Stimulated activated CD4-positive, alpha-beta T cell treated with anti-CD3 and anti-CD28 coated beads, Interleukin-4, amount 100 ng/mL, for 24 hours (primary cell): ENCODE data around the gene RSU1.
"Not testable (repeated sequence)": the region's sequence is repeated elsewhere in the genome, so short reads cannot be mapped to it uniquely, and the experiment has no call there.

Source experiments
- DNase-seq: peaks from one replicate; pipeline ENCODE4 v3.0.0-alpha.2; 2020

RSU1 gene

GRCh38 chr10:16817125-16818019 is at the start of gene RSU1:
TSS of gene RSU1 (minus strand) at chr10:16817424. CDS start at chr10:16817081, 343 bp downstream.
- DNase-seq, result peak; percentile 100

DNA sequence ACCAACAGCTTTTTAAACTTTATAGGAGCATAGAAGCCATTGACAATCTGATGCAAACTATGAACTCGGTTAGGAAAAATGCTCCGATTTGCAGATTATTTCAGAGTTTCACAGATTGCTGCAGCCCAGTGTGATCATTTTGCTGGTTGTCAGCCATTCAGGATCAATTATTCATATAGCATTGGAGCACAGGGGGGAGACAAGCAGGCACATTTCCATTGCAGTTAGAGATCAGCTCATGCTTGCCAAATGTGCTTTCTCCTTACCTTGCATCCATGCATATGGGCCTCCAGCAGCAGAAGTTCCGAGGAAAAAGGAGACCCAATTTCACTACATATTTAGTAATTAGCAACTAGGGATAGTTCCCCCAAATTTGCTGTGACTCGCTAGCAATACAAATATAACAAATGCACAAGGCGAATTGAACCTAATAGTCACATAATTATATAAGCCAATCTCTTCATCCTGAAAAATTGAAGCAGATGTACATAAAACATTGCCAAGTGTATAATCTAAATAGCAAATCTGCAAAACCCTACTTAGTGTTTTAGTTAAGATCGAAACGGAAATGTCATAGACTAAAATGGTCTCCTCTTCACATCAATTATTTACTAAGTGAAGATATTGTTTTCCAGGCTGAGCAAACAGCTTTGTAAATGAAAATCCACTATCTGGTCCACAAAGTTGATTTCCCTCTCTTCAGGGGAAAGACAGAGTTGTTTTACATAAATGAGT is 49.5 kb upstream of the RSU1 start:
- DNase-seq, result no peak

- no peak for DNase-seq
Measured at GRCh38 chr10:16865766-16866165, 48.5 kb upstream of the RSU1 start.

DNA sequence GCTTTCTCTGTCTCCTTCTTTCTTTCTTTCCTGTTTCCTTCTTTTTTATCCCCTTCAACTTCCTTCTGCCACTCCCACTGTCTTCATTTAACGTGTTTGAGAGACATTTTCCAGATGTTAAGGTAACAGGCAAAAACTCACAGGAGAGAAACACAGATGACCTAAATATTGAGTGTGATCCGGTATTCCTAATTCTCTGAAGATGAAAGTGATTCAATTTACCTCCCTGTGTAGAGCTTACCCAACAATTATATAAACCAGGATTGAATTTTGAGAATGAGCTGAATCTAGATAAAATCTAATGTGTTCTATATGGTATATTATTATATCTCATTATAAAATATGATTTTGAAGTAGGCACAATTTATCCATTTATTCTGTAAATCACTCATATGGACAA is 46.5 kb upstream of the RSU1 start:
- DNase-seq, result no peak

DNA sequence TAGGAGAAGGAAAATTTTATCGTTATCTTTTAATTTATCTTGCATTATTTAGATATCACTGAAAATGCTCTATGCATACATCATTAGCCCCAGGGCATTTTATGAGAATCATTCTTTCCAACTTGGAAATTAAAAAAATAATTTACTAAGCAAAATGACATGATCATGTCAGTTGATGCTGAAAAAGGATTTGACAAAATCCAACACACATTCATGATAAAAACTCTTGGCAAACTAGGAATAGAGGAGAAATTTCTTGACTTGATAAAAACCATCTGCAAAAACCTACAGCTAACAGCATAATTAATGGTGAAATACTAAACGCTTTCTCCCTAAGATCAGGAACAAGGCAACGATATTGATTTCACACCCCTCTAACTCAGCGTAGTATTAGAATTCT is 40.2 kb upstream of the RSU1 start:
- no peak for DNase-seq

DNA sequence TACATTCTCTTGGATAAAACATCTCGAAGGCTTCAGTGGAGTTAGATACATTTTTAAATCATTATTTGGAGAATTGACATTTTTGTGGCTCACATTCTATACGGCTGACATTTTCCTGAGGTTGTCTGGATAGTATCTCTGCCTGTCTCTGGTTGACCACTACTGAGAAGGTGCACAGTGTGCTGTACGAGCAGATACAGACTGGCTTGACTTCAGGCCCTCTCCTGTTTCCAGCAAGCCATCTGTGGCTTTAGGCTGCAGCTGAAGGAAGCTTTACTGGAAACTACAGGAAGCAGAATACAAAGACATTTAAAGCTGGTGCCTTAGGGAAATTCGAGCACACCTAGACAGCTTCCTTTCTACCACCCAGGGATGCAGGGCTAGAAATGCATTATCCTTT is 39.3 kb upstream of the RSU1 start:
- DNase-seq, result no peak

DNA sequence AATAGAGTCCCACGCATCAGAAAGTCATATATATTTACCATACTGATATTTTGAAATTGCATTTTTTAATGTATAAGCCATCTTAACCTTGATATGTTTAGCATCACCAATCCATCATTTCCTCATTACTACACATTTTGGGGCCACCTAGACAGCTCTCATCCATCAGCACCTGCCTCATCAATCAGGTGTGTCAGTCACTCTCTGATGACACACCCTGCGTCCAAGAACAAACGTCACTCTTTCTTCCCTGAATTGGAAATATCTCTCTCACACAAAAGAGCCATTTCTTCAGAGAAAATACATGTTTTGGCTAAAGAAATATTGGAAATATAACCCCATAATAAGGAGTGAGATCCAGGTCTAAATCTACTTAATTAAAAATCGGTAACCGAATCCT is 38.9 kb upstream of the RSU1 start:
- DNase-seq, result no peak

DNA sequence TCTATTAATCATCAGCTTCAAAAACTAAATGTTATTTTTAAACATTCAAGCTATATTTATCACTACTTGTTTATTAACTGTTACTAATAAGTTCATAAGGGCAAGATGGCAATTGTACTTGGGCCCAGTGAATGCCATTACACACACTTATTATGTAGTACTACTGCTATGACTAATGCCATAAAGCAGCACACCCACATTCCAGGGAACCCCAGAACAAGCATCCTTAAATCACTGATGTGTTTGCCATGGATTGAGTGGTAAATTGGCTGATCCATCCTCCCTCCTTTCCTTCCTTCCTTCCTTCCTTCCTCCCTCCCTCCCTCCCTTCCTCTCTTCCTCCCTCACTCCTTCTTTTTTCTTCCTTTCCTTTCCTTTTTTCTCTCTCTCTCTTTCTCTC is 37.4 kb upstream of the RSU1 start:
- no peak for DNase-seq

DNA sequence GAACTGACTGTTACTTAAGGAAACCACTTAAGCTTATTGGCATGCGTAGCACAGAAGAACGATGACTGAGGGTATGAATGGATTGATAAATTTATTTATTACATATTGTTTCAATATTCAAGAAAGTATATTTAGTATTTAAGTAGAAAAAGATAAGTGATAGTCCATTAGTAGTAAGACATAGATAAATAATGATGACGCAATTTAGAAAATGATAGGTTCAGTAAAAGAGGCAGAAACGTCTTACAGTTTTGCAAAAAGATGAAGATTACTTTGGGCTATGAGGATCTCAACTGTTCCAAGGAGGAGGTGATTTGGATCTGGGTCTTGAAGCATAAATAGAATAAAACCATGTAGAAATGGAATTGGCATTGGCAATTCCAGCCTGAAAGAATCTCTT is 36.6 kb upstream of the RSU1 start:
- no peak for DNase-seq

- DNase-seq, result no peak
Measured at GRCh38 chr10:16853201-16853600, 36.0 kb upstream of the RSU1 start.

- no peak for DNase-seq
Measured at GRCh38 chr10:16852624-16853023, 35.4 kb upstream of the RSU1 start.

GRCh38 chr10:16848562-16849154 is 31.4 kb upstream of the RSU1 start:
- no peak for DNase-seq

DNA sequence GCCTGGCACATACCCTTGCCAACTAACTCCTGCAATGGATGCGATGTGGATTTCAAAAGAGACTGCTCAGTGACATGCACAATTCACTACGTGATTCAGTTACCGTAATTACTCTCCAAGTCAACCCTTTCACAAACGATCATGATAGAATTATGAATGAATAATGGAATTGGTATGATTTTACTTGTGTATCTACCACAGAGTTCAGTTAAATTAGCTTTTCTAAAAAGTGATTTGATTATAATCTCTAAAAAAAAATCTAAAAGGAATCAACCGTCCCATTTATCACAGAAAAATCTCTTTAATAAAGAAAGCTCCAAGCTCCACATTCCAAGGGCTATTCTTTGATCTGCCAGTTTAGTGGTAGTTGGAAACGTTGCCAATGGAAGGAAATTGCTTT is 30.4 kb upstream of the RSU1 start:
- DNase-seq, result no peak

DNA sequence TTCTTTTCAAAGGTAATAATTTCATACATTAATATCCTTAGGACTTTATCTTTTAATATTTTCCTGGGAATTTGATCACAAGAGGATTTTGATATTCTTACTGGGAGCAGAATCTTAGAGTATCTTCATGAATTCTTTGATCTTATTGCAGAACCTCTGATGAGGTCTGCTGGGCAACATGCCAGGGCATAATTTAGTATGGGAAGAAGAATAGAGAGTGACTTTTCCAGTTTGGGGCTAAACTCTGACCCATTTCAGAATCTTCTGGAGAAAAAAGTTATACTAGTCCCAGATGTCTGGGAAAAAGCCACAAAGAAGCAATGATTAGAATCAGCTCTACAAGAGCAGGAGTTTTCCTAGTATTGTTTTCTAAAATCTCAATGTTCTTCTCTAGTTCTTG is 28.0 kb upstream of the RSU1 start:
- DNase-seq, result no peak

GRCh38 chr10:16843252-16843870 is 26.1 kb upstream of the RSU1 start:
- no peak for DNase-seq

DNA sequence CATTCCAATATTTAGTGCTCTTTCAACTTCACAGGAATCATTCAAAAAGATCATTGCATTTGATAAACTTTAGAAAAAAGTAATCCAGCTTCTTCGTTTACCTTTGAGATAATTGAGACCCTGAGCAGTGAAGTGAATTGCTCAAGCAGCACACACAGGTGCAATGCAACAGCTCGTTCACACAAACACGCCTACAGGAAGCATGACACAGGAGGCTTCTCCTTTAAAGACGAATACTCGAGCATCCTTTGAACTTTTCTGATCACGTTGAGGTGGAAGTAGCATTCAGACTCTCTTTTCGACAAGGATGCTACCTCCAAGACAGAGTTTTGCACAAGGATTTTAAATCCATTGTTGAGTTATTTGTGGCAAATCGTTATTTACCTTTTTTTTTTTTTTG is 18.0 kb upstream of the RSU1 start:
- peak; percentile 25 for DNase-seq

DNA sequence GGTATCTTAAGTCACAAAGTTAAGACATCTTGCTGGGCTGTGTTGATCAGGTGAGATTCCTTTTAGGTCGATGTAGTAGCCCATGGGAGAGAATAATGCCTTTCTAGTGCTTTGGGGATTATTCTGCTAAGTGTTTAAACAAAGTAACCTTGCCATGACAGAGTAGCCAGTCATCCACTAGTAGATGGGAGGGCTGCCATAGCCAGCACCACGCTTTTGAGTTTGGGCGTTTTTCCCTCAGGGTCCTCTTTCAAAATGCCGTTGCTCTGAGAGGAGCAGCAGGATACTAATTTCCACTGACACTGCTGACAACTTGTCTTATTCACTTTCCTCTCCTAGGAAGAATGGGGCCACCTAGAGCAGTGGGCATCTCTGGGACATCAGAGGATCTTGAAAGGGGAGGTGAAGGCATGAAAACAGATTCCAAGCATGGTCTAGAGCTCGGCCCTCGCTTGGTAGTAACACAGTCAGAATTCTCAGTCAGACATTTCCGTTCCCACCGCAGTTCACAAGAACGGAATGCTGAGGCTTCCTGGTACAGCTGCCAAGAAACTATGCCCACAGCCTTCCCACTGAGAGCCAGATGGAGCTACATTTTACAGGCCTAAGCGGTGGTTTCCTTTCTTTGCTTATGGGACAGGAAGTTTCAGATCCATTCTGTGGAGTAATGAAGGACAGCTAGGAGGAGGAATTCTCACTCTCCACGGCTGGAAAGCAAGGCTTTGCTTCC is 15.3 kb upstream of the RSU1 start:
- DNase-seq, result no peak

DNA sequence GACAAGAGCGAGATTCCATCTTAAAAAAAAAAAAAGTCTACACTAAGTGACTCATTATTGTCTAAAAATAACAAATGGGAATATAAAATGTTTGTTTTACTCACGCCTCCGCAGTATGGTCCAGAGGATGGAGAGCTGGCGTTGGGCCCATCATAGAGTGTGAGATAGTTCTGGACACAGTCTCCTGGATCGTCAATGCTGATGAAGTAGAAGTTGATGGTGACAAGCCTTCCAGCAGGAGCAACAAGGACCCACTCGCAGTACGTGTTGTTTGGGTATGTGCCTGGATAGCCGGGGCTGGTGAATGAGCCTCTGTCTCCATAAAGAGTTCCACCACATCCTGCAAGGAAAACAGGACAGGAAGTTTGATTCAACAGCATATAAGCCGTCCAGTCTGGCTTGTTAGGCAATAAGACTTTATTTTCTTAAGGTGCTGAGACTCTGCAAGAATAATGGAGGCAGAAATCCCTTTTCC is 11.5 kb upstream of the RSU1 start:
- no peak for DNase-seq

GRCh38 chr10:16828114-16828568 is 10.9 kb upstream of the RSU1 start:
- DNase-seq, result peak; percentile 73

DNA sequence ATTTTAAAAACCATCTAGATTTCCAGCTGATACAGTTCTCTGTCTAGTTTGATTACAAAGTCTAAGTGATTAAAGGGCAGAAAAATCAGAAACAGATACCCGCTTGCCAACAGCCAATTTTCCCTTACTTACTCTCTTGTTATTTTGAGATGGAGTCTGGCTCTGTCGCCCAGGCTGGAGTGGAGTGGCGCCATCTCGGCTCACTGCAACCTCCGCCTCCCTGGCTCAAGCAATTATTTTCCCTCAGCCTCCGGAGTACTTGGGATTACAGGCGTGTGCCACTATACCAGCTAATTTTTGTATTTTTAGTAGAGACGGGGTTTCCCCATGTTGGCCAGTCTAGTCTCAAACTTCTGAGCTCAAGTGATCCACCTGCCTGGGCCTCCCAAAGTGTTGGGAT is 10.2 kb upstream of the RSU1 start:
- not testable (repeated sequence) for DNase-seq

- DNase-seq, result no peak
Measured at GRCh38 chr10:16822726-16823360, 5.6 kb upstream of the RSU1 start.

- no peak for DNase-seq
Measured at GRCh38 chr10:16822027-16822426, 4.8 kb upstream of the RSU1 start.
